Epithelial cell of proximal tubule (primary cell): ENCODE measurements around the gene MAD1L1. TPM values are rescaled to one million over a fixed set of nuclear protein-coding genes. Genes with fewer than 3 reads are reported as not detected.

Source experiments
- DNase-seq: peaks from one replicate; pipeline ENCODE4 v3.0.0-alpha.2; 2011; ENCODE audit warnings: low read depth
- H3K4me3 ChIP-seq: 2 replicates; pipeline ENCODE4 v1.5.1; 2011; ENCODE audit warnings: low read depth, mild to moderate bottlenecking, low read length
- total RNA-seq: library from RNA; depleted of rRNA; stranded (reverse); fragments of >200 nt; gene quantifications from 2 replicates; pipeline ENCODE4 v1.2.3, GENCODE V29; 2015
- TF ChIP-seq, protein P1 (sequence below): conservative IDR thresholded peaks from 2 replicates; pipeline ENCODE4 v1.5.1; 2012; ENCODE audit warnings: low read depth, mild to moderate bottlenecking, low read length

MAD1L1 gene
- total RNA-seq, 1 donor from 2014 or later = 83.4 TPM

DNA sequence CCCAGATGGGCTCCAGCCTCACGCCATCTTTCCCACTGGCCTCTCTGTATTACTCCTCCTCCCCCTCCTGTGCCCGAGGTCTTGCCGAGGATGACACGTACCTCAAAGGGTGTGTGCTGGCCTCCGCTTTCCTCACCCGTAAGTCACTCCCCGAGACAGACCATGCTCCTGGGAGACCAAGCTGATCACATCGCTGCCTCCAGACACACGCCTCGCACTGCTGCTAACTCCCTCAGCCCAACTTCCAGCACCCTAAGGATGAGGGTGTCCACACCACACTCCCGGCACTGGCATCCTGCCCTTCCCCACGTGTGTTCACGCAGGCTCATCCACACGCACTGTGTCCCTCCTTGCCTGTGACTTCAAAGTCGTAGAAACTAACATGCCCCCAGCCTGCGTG lies 24.0 kb downstream of the MAD1L1 start:
- no peak overlapping the region for H3K4me3 ChIP-seq
- TF ChIP-seq, protein P1, sequence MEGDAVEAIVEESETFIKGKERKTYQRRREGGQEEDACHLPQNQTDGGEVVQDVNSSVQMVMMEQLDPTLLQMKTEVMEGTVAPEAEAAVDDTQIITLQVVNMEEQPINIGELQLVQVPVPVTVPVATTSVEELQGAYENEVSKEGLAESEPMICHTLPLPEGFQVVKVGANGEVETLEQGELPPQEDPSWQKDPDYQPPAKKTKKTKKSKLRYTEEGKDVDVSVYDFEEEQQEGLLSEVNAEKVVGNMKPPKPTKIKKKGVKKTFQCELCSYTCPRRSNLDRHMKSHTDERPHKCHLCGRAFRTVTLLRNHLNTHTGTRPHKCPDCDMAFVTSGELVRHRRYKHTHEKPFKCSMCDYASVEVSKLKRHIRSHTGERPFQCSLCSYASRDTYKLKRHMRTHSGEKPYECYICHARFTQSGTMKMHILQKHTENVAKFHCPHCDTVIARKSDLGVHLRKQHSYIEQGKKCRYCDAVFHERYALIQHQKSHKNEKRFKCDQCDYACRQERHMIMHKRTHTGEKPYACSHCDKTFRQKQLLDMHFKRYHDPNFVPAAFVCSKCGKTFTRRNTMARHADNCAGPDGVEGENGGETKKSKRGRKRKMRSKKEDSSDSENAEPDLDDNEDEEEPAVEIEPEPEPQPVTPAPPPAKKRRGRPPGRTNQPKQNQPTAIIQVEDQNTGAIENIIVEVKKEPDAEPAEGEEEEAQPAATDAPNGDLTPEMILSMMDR = no peak
- no peak for DNase-seq

DNA sequence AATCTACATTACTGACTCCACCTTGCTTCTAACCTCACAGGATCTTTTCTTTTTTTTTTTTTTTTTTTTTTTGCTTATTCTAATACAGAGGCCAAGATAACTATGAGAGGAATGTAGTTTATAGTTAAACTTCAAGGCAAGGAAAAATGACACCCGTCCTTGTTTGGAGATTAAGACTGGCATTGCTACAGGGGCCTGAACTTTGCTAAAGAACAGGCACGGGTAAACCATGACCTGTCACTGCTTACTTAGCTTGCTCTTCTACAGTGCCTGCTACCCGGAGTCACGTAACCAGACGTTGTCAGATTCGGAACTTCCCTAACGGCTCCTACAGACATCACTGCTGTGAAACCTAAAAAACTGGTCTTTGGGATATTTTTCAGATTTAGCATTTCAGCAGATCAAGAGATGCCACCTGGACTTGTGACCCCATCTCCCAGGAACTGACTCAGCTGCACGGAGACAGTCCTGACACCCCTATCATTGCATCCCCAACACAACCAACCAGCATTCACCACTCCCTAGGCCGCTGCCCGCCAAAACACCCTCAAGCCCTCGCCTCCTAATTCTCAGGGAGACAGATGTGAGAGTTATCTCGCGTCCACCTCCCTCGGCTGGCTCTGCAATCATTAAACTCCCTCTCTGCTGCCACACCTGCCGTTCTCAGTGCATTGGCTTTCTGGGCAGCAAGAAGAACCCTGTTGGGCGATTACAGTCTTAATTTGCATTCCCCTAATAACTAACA lies 27.5 kb downstream of the MAD1L1 start:
- no peak overlapping the region for H3K4me3 ChIP-seq
- no peak for DNase-seq
- TF ChIP-seq, protein P1 = no peak

DNA sequence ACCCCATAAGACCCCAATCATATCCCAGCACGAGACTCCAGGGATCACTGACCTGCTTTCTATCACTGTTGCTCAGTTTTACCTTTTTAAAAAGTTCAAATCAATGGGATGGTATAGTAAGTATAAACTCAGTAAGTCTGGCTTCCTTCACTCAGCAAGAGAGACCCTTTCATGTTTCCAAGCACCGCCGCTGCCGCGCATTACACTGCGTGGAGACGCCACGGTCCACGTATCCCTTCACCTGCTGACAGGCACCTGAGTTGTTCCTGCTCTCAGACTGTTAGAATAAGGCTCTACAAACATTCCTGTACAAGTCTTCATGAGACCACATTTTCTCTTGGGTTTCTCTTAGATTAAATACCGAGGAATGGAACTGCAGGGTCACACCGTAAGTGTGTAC lies 28.3 kb downstream of the MAD1L1 start:
- no peak for DNase-seq
- TF ChIP-seq, protein P1 = no peak

DNA sequence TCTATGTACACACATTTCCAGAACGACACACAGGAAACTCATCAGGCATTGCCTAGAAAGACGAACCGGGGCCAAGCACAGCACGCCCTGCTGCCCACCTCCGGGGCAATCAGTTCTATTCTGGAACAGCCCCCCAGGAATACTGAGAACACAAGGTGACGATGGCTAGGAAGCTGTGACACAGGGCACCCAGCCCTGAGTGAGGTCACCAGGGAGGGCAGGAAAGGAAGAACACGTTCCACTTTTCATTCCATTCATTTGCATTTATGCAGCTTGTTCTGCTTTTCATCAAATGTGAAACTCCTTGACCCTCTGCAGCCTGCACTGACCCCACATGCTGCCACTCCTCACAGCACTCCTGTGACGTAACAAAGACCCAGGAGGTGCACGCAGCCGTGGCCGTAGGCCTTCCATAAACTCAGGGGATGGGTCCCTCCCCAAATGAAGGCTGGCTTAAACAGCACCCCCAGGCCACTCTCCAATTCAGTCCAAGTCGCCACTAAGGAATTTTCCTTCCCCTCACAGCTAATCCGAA lies 28.9 kb downstream of the MAD1L1 start:
- no peak overlapping the region for H3K4me3 ChIP-seq
- DNase-seq = no peak
- TF ChIP-seq, protein P1 = no peak

More for the DNA sequence above, 28.3 kb downstream of the MAD1L1 start:
- H3K4me3 ChIP-seq = no peak overlapping the region

DNA sequence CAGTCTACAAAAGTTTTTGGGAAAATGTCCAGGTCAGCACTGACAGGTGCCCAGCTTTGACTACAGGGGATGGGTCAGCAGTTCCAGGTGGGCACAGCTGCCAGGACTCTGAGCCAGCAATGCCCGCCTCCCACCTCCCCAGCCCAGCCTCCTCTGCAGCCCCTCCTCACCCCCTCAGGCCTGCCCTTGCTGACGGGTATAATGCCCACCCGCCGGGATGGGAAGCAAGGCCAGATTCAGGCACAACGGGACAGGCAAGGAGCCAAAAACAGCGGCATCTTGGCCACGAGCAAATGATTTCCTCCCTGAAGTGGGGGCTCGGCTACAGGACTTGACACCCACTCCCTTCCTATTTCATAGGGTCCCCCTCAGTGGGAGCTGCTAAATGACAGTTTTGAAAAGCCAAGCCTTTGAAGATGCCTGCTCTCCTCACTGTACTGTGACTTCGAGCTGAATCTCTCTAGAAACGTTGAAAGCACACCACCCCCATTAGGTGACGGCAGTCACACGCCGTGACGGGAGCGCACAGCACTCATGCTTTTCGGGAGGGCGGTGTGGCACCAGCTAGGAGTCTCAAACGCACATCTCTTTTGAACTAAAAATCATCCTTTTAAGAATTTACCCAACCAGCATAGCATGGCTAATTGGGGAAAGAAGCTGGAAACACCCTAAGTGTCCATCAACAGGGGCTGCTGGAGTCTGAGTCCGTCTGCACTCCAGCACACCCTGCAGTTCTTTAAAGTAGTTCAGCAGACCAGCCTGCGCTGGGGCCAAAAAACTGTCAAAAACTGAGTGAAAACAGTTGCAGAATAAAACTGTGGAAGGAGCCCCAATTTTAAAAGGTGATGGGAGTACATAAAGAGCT lies 29.6 kb downstream of the MAD1L1 start:
- TF ChIP-seq, protein P1 = no peak
- no peak for DNase-seq

DNA sequence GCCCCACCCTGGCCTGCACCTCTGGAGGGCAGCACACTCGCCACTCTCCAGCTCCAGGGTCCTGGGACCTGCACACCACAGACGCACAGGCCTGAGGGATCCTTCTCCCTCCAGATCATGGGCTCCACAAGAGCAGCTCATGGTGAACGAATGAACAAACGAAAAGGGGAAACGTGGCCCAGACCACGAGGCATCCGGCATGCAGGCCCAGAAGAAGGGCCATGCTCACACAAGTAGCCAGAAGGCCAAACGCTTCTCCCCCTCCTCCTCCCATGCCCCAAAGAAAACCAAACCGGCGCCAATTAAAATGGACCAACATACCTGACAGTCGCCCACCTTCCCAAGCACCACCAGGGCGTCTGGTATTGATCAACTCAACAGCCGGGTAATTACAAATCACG lies 30.4 kb downstream of the MAD1L1 start:
- TF ChIP-seq, protein P1 = no peak
- H3K4me3 ChIP-seq = no peak overlapping the region
- DNase-seq = no peak

More for the DNA sequence above, 29.6 kb downstream of the MAD1L1 start:
- H3K4me3 ChIP-seq = no peak overlapping the region
